HG02678 (cell line): ENCODE measurements around the gene TSPOAP1.
"Not testable (repeated sequence)": the region's sequence is repeated elsewhere in the genome, so short reads cannot be mapped to it uniquely, and the experiment has no call there.

ENCODE experiments used
- ATAC-seq: cut with Tn5 transposase; IDR thresholded peaks from one replicate; pipeline ENCODE4 v1.9.1; 2021; ENCODE audit warnings: mild to moderate bottlenecking, moderate library complexity; ENCODE audit not compliant: unreplicated experiment

The TSPOAP1 gene

DNA sequence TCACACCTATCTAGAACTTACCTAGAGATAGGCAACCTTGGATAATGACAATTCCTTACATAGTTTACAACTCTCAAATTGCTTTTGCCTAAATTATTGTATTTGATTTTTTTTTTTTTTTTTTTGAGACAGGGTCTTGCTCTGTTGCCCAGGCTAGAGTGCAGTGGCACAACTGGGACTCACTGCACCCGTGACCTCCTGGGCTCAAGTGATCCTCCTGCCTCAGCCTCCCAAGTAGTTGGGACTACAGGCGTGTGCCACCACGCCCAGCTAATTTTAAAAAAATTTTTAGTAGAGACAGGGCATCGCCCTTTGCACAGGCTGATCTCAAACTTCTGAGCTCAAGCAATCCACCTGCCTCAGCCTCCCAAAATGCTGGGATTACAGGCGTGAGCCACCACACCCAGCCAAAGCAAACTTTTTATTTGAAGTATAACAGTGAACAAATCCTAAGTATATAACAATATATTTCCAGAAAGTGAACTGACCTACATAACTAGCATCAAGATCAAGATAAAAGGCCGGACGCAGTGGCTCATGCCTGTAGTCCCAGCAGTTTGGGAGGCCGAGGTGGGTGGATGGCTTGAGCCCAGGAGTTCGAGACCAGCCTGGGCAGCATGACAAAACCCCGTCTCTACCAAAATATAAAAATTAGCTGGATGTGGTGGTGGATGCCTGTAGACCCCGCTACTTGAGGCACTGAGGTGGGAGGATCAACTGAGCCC is 12.7 kb upstream of the TSPOAP1 start:
- ATAC-seq = not testable (repeated sequence)

DNA sequence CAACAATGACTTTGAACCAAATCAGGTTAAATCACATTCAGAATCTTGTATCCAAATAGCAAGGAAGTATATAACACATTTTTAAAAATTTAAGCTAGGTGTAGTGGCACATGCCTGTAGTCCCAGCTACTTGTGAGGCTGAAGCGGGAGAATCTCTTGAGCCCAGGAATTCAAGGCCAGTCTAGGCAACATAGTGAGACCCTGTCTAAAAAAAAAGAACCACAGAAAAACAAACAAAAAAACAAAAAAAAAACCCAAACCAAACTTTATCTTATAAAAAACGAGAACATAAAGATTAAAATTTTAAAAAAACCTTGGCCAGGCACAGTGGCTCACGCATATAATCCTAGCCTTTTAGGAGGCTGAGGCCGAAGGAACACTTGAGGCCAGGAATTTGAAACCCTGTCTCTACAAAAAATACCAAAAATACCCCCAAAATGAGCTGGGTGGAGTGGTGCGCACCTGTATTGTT is 11.8 kb upstream of the TSPOAP1 start:
- no peak for ATAC-seq

GRCh38 chr17:58339755-58340404 is 11.3 kb upstream of the TSPOAP1 start:
- ATAC-seq = no peak

- ATAC-seq = peak; percentile 26
These were observed 10.5 kb upstream of the TSPOAP1 start for GRCh38 chr17:58338841-58339754.

GRCh38 chr17:58338454-58338840 is 9.9 kb upstream of the TSPOAP1 start:
- ATAC-seq = no peak

DNA sequence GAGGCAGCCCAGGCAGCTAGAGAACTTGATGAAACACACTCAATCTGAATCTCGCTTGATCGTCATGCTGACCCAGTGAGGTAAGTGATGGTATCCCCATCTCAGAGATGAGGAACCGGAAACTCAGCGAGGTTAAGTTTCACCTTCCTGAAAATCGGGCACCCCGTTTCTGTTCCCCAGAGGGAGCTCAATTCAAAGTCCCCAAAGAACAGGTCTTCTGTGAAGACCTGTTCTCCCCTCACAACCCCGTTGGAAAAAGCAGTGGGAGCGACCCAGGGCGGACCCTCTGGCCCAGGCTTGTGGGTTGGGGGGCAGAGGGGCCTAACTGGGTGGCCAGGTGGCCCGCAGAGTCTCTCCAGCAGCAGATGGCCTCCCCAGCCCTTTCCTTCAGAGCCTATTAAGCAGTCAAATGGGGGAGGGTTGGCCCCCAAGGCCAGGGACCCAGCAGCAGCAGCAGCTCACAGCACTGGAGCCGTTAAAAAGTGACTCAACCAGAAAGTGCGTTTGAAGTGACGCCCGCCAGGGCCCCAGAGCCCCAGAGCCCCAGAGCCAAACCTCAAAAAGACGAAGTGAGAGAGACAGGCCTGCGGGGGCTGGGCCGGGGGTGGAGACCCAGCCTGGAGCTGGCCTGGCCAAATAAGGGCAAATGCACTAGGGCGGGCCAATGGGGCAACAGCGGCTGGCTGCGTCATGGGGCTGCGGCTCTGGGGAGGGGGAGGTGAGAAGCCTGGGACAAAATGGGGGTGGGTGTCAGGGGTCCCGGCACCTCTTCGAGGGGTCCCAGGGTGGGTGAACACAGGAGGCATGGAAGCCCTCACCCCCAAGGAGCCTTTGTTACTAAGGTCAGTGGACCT is 9.2 kb upstream of the TSPOAP1 start:
- peak; percentile 60 for ATAC-seq

DNA sequence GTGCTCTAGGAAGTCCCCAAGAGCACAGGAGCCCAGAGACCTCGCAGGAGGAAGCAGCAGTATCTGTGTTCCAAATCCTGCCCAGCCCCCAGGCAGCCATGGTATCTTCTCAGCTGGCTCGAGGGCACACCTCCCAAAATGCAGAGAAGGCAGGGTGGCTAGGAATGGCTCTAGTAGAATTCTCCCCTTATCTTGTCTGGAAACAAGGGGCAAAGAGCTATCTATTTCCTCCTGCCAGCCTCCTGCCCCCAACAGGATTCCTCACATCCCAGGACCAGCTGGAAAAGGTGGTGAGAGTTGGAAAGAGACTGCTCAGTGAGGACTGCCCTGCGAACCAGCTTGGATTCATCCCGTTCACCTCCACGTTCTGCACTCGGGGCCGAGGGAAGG is 8.6 kb upstream of the TSPOAP1 start:
- ATAC-seq = no peak

- no peak for ATAC-seq
These were observed 8.0 kb upstream of the TSPOAP1 start for GRCh38 chr17:58336456-58337209.

DNA sequence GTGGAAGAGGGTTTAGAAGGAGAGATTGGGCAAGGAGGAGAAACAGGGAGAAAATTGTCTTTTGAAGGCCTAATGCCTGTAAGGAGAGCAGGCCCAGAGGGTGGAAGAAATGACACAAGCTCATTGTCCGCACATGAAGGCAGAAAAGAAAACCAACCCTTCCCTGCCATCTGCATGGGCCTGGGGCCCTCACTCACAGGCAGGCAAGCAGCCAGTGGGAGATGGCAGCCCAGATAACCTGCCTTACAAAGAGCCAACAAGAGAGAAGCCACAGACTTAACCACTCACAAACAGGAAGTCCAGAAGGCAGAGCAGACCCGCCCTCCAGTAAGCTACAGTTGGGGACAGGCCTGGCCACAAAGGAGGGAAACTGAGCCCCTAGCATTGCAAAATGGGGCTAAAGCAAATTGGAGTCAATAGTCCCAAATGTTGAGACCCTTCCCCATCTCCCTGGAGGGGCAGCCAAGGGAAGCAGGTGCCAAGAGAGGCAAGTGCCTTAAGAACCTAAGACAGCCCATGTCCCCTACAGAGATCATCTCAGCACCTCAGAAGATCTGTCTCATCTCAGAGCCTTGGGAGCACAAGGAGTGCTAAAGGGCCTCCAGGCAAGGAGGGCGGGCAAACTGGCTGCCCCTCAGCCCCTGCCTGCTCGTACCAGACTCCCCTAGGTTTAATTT is 7.3 kb upstream of the TSPOAP1 start:
- ATAC-seq = no peak

- ATAC-seq = no peak
These were observed 6.6 kb upstream of the TSPOAP1 start for GRCh38 chr17:58335061-58335731.

- ATAC-seq = no peak
These were observed 6.1 kb upstream of the TSPOAP1 start for GRCh38 chr17:58334661-58335060.

DNA sequence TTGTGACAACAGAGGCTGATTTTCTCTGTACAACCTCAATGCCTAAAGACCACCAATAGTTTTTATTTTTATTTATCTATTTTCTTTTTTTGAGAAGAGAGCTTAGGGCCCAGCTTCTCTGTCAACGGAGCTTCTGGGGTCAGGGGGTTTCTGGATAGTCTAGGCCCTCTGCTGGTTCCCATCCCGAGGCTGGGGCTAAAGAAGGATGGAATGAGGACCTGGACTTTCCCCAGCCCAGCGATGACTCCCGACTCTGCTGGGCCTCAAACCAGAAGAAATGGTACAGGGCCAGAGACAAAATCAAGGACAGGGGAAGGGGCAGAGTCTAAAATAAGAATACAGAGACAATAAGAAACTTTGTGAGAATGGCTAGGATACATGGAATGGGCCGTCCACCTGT is 5.7 kb upstream of the TSPOAP1 start:
- no peak for ATAC-seq

GRCh38 chr17:58333736-58334207 is 5.2 kb upstream of the TSPOAP1 start:
- no peak for ATAC-seq

- no peak for ATAC-seq
These were observed 4.5 kb upstream of the TSPOAP1 start for GRCh38 chr17:58332778-58333735.

- peak; percentile 22 for ATAC-seq
These were observed 3.5 kb upstream of the TSPOAP1 start for GRCh38 chr17:58331815-58332777.
